ENCODE data around the gene MTERF4.

DNA sequence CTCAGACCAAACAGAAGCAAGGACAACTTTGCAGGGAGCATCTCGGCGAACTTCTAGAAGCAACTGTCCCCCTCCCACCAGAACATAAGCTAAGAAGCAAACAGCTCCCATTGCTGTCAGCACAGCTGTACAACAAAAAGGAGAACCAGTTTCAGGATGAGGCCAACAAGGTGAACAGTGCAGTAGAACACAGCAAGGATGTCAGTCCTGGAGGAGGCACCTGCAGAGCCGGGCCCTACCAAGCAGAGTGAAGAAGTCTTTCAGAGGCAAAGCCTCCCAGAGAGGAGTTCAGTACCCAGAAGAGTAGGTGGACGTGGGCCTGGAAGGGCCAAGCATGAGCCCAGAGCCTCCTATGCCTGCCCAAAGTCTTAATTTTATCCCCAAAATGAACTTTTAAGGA is 46.2 kb upstream of the MTERF4 start:
- TF ChIP-seq EZH2 (IDR thresholded peaks at IDR 0.05) (no peak), EZH2phosphoT487 (IDR thresholded peaks at IDR 0.05) (no peak)
- TF ChIP-seq, protein P1, sequence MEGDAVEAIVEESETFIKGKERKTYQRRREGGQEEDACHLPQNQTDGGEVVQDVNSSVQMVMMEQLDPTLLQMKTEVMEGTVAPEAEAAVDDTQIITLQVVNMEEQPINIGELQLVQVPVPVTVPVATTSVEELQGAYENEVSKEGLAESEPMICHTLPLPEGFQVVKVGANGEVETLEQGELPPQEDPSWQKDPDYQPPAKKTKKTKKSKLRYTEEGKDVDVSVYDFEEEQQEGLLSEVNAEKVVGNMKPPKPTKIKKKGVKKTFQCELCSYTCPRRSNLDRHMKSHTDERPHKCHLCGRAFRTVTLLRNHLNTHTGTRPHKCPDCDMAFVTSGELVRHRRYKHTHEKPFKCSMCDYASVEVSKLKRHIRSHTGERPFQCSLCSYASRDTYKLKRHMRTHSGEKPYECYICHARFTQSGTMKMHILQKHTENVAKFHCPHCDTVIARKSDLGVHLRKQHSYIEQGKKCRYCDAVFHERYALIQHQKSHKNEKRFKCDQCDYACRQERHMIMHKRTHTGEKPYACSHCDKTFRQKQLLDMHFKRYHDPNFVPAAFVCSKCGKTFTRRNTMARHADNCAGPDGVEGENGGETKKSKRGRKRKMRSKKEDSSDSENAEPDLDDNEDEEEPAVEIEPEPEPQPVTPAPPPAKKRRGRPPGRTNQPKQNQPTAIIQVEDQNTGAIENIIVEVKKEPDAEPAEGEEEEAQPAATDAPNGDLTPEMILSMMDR (IDR thresholded peaks at IDR 0.05): no peak

Data from neural progenitor cell (in vitro differentiated cells).